OCI-LY1 (cell line): Measurements from ENCODE around the gene STAC3.
A peak's percentile ranks its signal among the peaks of the same experiment; 100 is the strongest.

ENCODE experiments used
- H2AFZ ChIP-seq: fragments of 200-600 bp; sonication (generic), shearing (Covaris generic); 2 replicates; pipeline ENCODE4 v1.6.0; 2014; ENCODE audit warnings: antibody characterized with exemption, mild to moderate bottlenecking, low read length
- H3F3A ChIP-seq: fragments of 200-600 bp; sonication (generic), shearing (Covaris generic); 2 replicates; pipeline ENCODE4 v1.6.0; 2014; ENCODE audit warnings: mild to moderate bottlenecking, antibody characterized with exemption, low read length, moderate library complexity; ENCODE audit not compliant: insufficient read depth
- H3K27ac ChIP-seq: fragments of 200-600 bp; sonication (generic); 2 replicates; pipeline ENCODE4 v1.5.1; 2014; ENCODE audit warnings: low read length, mixed run types, mild to moderate bottlenecking, low read depth; ENCODE audit not compliant: poor library complexity, severe bottlenecking
- H3K27me3 ChIP-seq: fragments of 200-600 bp; sonication (generic); 2 replicates; pipeline ENCODE4 v1.6.0; 2014; ENCODE audit warnings: antibody characterized with exemption, mild to moderate bottlenecking, low read length, moderate library complexity; ENCODE audit not compliant: insufficient read depth
- H3K36me3 ChIP-seq: fragments of 200-600 bp; sonication (generic); 2 replicates; pipeline ENCODE4 v1.6.1; 2014; ENCODE audit warnings: mild to moderate bottlenecking, antibody characterized with exemption, low read length, moderate library complexity, mixed read lengths; ENCODE audit not compliant: insufficient read depth
- H3K4me1 ChIP-seq: fragments of 200-600 bp; sonication (generic); 2 replicates; pipeline ENCODE4 v1.5.1; 2014; ENCODE audit warnings: mild to moderate bottlenecking, low read length, moderate library complexity; ENCODE audit not compliant: insufficient read depth, severe bottlenecking
- H3K4me2 ChIP-seq: fragments of 200-600 bp; sonication (generic), shearing (Covaris generic); 2 replicates; pipeline ENCODE4 v1.6.1; 2014; ENCODE audit warnings: low read length
- H3K4me3 ChIP-seq: fragments of 200-600 bp; sonication (generic); 2 replicates; pipeline ENCODE4 v1.5.1; 2014; ENCODE audit warnings: low read length, low read depth, mild to moderate bottlenecking, mixed read lengths; ENCODE audit not compliant: poor library complexity, severe bottlenecking
- H3K79me2 ChIP-seq: fragments of 200-600 bp; shearing (Covaris generic); 2 replicates; pipeline ENCODE4 v1.6.1; 2016; ENCODE audit warnings: mixed run types, low read length, mixed read lengths; ENCODE audit not compliant: insufficient read depth
- H3K9ac ChIP-seq: fragments of 200-600 bp; sonication (generic), shearing (Covaris generic); 2 replicates; pipeline ENCODE4 v1.6.1; 2014; ENCODE audit warnings: mild to moderate bottlenecking, low read length, mixed read lengths
- H3K9me2 ChIP-seq: fragments of 200-600 bp; sonication (generic), shearing (Covaris generic); 2 replicates; pipeline ENCODE4 v1.6.1; 2014; ENCODE audit warnings: low read depth, mild to moderate bottlenecking, low read length, mixed read lengths
- H3K9me3 ChIP-seq: fragments of 200-600 bp; shearing (Covaris generic); 2 replicates; pipeline ENCODE4 v1.6.1; 2014; ENCODE audit warnings: low read length, mixed read lengths
- H4K20me1 ChIP-seq: fragments of 200-600 bp; sonication (generic), shearing (Covaris generic); 2 replicates; pipeline ENCODE4 v1.6.0; 2016; ENCODE audit warnings: mild to moderate bottlenecking, low read length; ENCODE audit not compliant: insufficient read depth
- EZH2 ChIP-seq: fragments of 200-600 bp; sonication (generic), shearing (Covaris generic); IDR thresholded peaks from 2 replicates; pipeline ENCODE4 v1.8.0; 2017; ENCODE audit warnings: borderline replicate concordance, mixed run types, mild to moderate bottlenecking, antibody characterized with exemption, low read length, moderate library complexity, mixed read lengths
- TF ChIP-seq, protein P1 (sequence below): fragments of 200-600 bp; sonication (generic), shearing (Covaris generic); IDR thresholded peaks from 2 replicates; pipeline ENCODE4 v1.5.1; 2017; ENCODE audit warnings: mild to moderate bottlenecking, antibody characterized with exemption, low read length, moderate library complexity, mixed read lengths

Gene STAC3

DNA sequence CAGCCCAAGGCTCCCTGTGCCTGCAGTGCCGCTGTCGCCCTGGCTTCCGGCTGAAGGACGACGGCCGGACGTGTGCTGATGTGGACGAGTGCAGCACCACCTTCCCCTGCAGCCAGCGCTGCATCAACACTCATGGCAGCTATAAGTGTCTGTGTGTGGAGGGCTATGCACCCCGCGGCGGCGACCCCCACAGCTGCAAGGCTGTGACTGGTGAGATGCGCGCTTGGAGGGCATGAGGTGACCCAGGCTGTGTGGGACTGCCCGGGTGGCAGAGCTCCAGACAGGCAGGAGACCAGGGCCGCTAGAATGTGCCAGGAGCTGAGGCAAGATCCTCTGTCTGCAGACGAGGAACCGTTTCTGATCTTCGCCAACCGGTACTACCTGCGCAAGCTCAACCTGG lies 54.0 kb downstream of the STAC3 start:
- no peak for TF ChIP-seq EZH2
- TF ChIP-seq, protein P1, sequence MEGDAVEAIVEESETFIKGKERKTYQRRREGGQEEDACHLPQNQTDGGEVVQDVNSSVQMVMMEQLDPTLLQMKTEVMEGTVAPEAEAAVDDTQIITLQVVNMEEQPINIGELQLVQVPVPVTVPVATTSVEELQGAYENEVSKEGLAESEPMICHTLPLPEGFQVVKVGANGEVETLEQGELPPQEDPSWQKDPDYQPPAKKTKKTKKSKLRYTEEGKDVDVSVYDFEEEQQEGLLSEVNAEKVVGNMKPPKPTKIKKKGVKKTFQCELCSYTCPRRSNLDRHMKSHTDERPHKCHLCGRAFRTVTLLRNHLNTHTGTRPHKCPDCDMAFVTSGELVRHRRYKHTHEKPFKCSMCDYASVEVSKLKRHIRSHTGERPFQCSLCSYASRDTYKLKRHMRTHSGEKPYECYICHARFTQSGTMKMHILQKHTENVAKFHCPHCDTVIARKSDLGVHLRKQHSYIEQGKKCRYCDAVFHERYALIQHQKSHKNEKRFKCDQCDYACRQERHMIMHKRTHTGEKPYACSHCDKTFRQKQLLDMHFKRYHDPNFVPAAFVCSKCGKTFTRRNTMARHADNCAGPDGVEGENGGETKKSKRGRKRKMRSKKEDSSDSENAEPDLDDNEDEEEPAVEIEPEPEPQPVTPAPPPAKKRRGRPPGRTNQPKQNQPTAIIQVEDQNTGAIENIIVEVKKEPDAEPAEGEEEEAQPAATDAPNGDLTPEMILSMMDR: no peak
- no peaks in the 10 kb centered on the region for H3K9me3 ChIP-seq
- no peaks in the 10 kb centered on the region for H3K9me2 ChIP-seq
- H3K27ac ChIP-seq: no peak overlapping the region
- no peaks in the 10 kb centered on the region for H3K79me2 ChIP-seq
- no peak overlapping the region for H3K9ac ChIP-seq
- no peak overlapping the region for H3K4me2 ChIP-seq
- H4K20me1 ChIP-seq: no peaks in the 10 kb centered on the region
- no peak overlapping the region for H2AFZ ChIP-seq
- peaks cover 21% of the 10 kb centered on the region for H3K4me1 ChIP-seq
- H3K27me3 ChIP-seq: peaks cover 36% of the 10 kb centered on the region; the same call in 1 of the 2 replicates
- no peaks in the 10 kb centered on the region for H3F3A ChIP-seq
- no peak overlapping the region for H3K4me3 ChIP-seq
- no peaks in the 10 kb centered on the region for H3K36me3 ChIP-seq

DNA sequence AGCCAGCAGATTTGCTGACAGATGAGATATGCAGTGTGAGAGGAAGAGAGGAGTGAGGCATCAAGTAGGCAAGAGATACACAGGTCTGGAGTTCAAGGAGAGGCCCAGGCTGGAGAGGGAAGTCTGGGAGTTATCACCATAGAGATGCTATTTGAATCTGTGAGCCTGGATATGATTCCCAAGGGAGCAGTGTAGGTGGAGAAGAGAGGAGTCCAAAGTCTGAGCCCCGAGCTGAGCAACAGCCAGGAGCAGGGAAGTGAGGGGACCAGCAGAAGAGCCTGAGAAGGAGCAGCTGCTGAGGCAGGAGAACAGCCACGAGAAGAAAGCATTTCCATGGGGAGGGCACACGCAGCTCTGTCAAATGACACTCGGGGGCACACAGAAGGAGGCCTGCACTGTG lies 54.5 kb downstream of the STAC3 start:
- H3K79me2 ChIP-seq: no peaks in the 10 kb centered on the region
- H3K9me2 ChIP-seq: no peaks in the 10 kb centered on the region
- H3K36me3 ChIP-seq: no peaks in the 10 kb centered on the region
- no peak overlapping the region for H3K27ac ChIP-seq
- no peaks in the 10 kb centered on the region for H3K9me3 ChIP-seq
- peaks cover 36% of the 10 kb centered on the region; the same call in 1 of the 2 replicates for H3K27me3 ChIP-seq
- H3K4me2 ChIP-seq: no peak overlapping the region
- TF ChIP-seq, protein P1: no peak
- no peak for TF ChIP-seq EZH2
- H4K20me1 ChIP-seq: no peaks in the 10 kb centered on the region
- no peak overlapping the region for H3K9ac ChIP-seq
- peaks cover 21% of the 10 kb centered on the region for H3K4me1 ChIP-seq
- no peaks in the 10 kb centered on the region for H3F3A ChIP-seq
- no peak overlapping the region for H3K4me3 ChIP-seq
- H2AFZ ChIP-seq: no peak overlapping the region

DNA sequence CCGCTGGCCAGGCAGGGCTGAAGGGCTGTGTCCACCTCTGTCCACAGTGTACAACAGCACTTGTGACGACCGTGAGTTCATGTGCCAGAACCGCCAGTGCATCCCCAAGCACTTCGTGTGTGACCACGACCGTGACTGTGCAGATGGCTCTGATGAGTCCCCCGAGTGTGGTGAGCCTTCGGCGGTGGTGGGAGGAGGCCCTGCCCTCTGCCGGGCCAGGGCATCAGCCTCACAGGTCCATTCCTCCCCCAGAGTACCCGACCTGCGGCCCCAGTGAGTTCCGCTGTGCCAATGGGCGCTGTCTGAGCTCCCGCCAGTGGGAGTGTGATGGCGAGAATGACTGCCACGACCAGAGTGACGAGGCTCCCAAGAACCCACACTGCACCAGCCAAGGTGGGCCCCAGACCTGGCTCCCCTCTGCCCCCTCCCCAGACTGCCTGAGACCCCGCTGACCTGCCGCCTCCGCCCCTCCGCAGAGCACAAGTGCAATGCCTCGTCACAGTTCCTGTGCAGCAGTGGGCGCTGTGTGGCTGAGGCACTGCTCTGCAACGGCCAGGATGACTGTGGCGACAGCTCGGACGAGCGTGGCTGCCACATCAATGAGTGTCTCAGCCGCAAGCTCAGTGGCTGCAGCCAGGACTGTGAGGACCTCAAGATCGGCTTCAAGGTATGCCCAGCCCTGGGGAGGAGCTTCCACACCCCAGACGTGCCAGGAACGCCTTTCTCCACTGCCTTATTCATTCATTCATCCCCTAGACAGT lies 55.2 kb downstream of the STAC3 start:
- TF ChIP-seq EZH2: no peak
- TF ChIP-seq, protein P1: peak; percentile 70
- Histone ChIP-seq H3K9me3 (no peaks in the 10 kb centered on the region), H2AFZ (no peak overlapping the region), H3K4me1 (peaks cover 21% of the 10 kb centered on the region), H3K9me2 (no peaks in the 10 kb centered on the region), H3K9ac (no peak overlapping the region), H3K4me3 (no peak overlapping the region), H3K36me3 (no peaks in the 10 kb centered on the region), H3K79me2 (no peaks in the 10 kb centered on the region), H3K4me2 (peak overlapping the region; percentile 6; the same call in 1 of the 2 replicates), H4K20me1 (no peaks in the 10 kb centered on the region), H3K27ac (no peak overlapping the region), H3K27me3 (peaks cover 36% of the 10 kb centered on the region; the same call in 1 of the 2 replicates), H3F3A (no peaks in the 10 kb centered on the region)
